Mesenchymal stem cell (in vitro differentiated cells and primary cell): ENCODE results near the gene RBPJL.

Source experiments
- DNase-seq: peaks from one replicate; pipeline ENCODE4 v3.0.0-alpha.2; 2013
- H2AFZ ChIP-seq: one replicate; pipeline ENCODE4 v1.6.1; 2013; ENCODE audit warnings: low read depth, mild to moderate bottlenecking, control low read depth, inconsistent platforms, low read length, moderate library complexity
- H2AK5ac ChIP-seq: 2 replicates; pipeline ENCODE4 v1.6.1; 2013; ENCODE audit warnings: low read length, moderate library complexity, mild to moderate bottlenecking, inconsistent platforms; ENCODE audit not compliant: severe bottlenecking
- H2BK120ac ChIP-seq: one replicate; pipeline ENCODE4 v1.6.1; 2013; ENCODE audit warnings: low read depth, mild to moderate bottlenecking, inconsistent platforms, low read length, moderate library complexity
- H2BK12ac ChIP-seq, 2 experiments: one replicate each; pipeline ENCODE4 v1.6.1; 2013; ENCODE audit warnings: inconsistent platforms in 2 of 2, low read length in 2 of 2, mild to moderate bottlenecking in 2 of 2, moderate library complexity in 2 of 2, control low read depth in 1 of 2
- H2BK15ac ChIP-seq: one replicate; pipeline ENCODE4 v1.6.1; 2013; ENCODE audit warnings: mild to moderate bottlenecking, low read depth, inconsistent platforms; ENCODE audit not compliant: poor library complexity, severe bottlenecking
- H2BK5ac ChIP-seq: 2 replicates; pipeline ENCODE4 v1.6.1; 2013; ENCODE audit warnings: low read depth, mild to moderate bottlenecking, low read length, control low read depth, inconsistent platforms; ENCODE audit not compliant: poor library complexity, severe bottlenecking
- H3K14ac ChIP-seq, 2 experiments: one replicate each; pipeline ENCODE4 v1.6.1; 2013; ENCODE audit warnings: inconsistent platforms in 2 of 2, low read length in 2 of 2, control low read depth in 1 of 2, mild to moderate bottlenecking in 1 of 2, moderate library complexity in 1 of 2
- H3K18ac ChIP-seq, 2 experiments: one replicate each; pipeline ENCODE4 v1.6.1; 2013; ENCODE audit warnings: inconsistent platforms in 2 of 2, low read length in 2 of 2, control low read depth in 1 of 2, low read depth in 1 of 2, mild to moderate bottlenecking in 1 of 2
- H3K23ac ChIP-seq, 2 experiments: one replicate each; pipeline ENCODE4 v1.6.1; 2013; ENCODE audit warnings: inconsistent platforms in 2 of 2, low read length in 2 of 2, mild to moderate bottlenecking in 2 of 2, moderate library complexity in 2 of 2, control low read depth in 1 of 2
- H3K27ac ChIP-seq: 2 replicates; pipeline ENCODE4 v1.5.1; 2013; ENCODE audit warnings: mild to moderate bottlenecking, moderate library complexity, low read length, control low read depth, inconsistent platforms; ENCODE audit not compliant: poor library complexity, severe bottlenecking
- H3K27me3 ChIP-seq, 2 experiments: 2 replicates each; pipeline versions ENCODE4 v1.6.1 to v1.7.0; 2013; ENCODE audit warnings: low read length in 2 of 2, mild to moderate bottlenecking in 2 of 2, moderate library complexity in 2 of 2, control low read depth in 1 of 2, inconsistent platforms in 1 of 2; ENCODE audit not compliant: control insufficient read depth in 1 of 2, insufficient read depth in 1 of 2
- H3K36me3 ChIP-seq, 2 experiments: 2 replicates each; pipeline versions ENCODE4 v1.6.1 to v1.7.0; 2013; ENCODE audit warnings: low read length in 2 of 2, control low read depth in 1 of 2, inconsistent platforms in 1 of 2, low read depth in 1 of 2, mild to moderate bottlenecking in 1 of 2; ENCODE audit not compliant: insufficient read depth in 2 of 2, control insufficient read depth in 1 of 2
- H3K4ac ChIP-seq, 2 experiments: one replicate each; pipeline ENCODE4 v1.6.1; 2013; ENCODE audit warnings: inconsistent platforms in 2 of 2, low read length in 2 of 2, mild to moderate bottlenecking in 2 of 2, moderate library complexity in 2 of 2, control low read depth in 1 of 2, low read depth in 1 of 2
- H3K4me1 ChIP-seq: 2 replicates; pipeline ENCODE4 v1.6.1; 2013; ENCODE audit warnings: low read depth, low read length, control low read depth; ENCODE audit not compliant: control insufficient read depth, insufficient read depth
- H3K4me2 ChIP-seq: 2 replicates; pipeline ENCODE4 v1.6.1; 2013; ENCODE audit warnings: low read length, mild to moderate bottlenecking, inconsistent platforms; ENCODE audit not compliant: poor library complexity, severe bottlenecking
- H3K4me3 ChIP-seq, 2 experiments: 2 replicates each; pipeline versions ENCODE4 v1.5.1 to v1.7.0; 2013; ENCODE audit warnings: low read length in 2 of 2, mild to moderate bottlenecking in 2 of 2, control low read depth in 1 of 2, low read depth in 1 of 2; ENCODE audit not compliant: insufficient read depth in 1 of 2
- H3K79me1 ChIP-seq: replicated peaks from 2 replicates; pipeline ENCODE4 v1.6.1; 2013; ENCODE audit warnings: mild to moderate bottlenecking, control low read depth, low read length, inconsistent platforms; ENCODE audit not compliant: poor library complexity, severe bottlenecking
- H3K9ac ChIP-seq: 2 replicates; pipeline ENCODE4 v1.7.0; 2013; ENCODE audit warnings: mild to moderate bottlenecking, low read length, moderate library complexity
- H3K9me3 ChIP-seq: 2 replicates; pipeline ENCODE4 v1.7.0; 2013; ENCODE audit warnings: mild to moderate bottlenecking, low read length; ENCODE audit not compliant: control insufficient read depth
- H4K8ac ChIP-seq: one replicate; pipeline ENCODE4 v1.6.1; 2013; ENCODE audit warnings: inconsistent platforms, mild to moderate bottlenecking, low read length, moderate library complexity
- H4K91ac ChIP-seq: one replicate; pipeline ENCODE4 v1.6.1; 2013; ENCODE audit warnings: mild to moderate bottlenecking, low read length, inconsistent platforms
- WGBS: methylation state at CpG from one replicate; pipeline ENCODE4 v1.1.7; 2013; ENCODE audit warnings: mixed read lengths; 5-methylcytosine and 5-hydroxymethylcytosine counted together

Gene RBPJL

GRCh38 chr20:45343532-45344167 lies 37.0 kb downstream of the RBPJL start:
- DNase-seq, result peak; percentile 52
- 21% methylated on average over 5 of the region's 6 CpGs for WGBS

GRCh38 chr20:45344168-45344860 lies 37.7 kb downstream of the RBPJL start:
- H3K4me2 ChIP-seq, result peak overlapping the region; percentile 56
- H2AFZ ChIP-seq, result no peak overlapping the region
- peak overlapping the region; percentile 11 to 92 for H2BK12ac ChIP-seq
- peak overlapping the region; percentile 79 for H2AK5ac ChIP-seq
- H4K8ac ChIP-seq, result peak overlapping the region; percentile 69
- H3K79me1 ChIP-seq, result no peaks in the 10 kb centered on the region
- H2BK5ac ChIP-seq, result peak overlapping the region; percentile 74
- H3K27ac ChIP-seq, result peak overlapping the region; percentile 92
- no peak overlapping the region for H3K14ac ChIP-seq
- DNase-seq, result peak; percentile 93
- peak overlapping the region; percentile 27 for H2BK120ac ChIP-seq
- peaks cover 17 to 18% of the 10 kb centered on the region in 2 experiments for H3K36me3 ChIP-seq
- H3K4ac ChIP-seq, result peak overlapping the region; percentile 56 to 82
- WGBS, result 10% methylated on average over 9 of the region's 9 CpGs
- peak overlapping the region in 1 of 2 experiments; percentile 47 for H3K23ac ChIP-seq
- H3K18ac ChIP-seq, result peak overlapping the region; percentile 77 to 86
- no peaks in the 10 kb centered on the region for H3K9me3 ChIP-seq
- H3K27me3 ChIP-seq, result no peaks in the 10 kb centered on the region
- peak overlapping the region; percentile 77 for H4K91ac ChIP-seq
- peak overlapping the region in 1 of 2 experiments; percentile 81 for H3K4me3 ChIP-seq
- peak overlapping the region; percentile 89 for H3K9ac ChIP-seq
- H3K4me1 ChIP-seq, result peaks cover 56% of the 10 kb centered on the region
- H2BK15ac ChIP-seq, result peak overlapping the region; percentile 37

More at GRCh38 chr20:45343532-45344167, 37.0 kb downstream of the RBPJL start:
- Histone ChIP-seq H3K27me3 (no peaks in the 10 kb centered on the region), H2BK5ac (peak overlapping the region; percentile 74), H3K4me1 (peaks cover 60% of the 10 kb centered on the region), H3K4me2 (peak overlapping the region; percentile 56), H2BK15ac (no peak overlapping the region), H3K18ac (peak overlapping the region; percentile 77 to 94), H3K4ac (peak overlapping the region; percentile 22 to 82), H3K4me3 (peak overlapping the region in 1 of 2 experiments; percentile 81), H3K23ac (peak overlapping the region; percentile 14 to 47), H3K9ac (peak overlapping the region; percentile 89), H3K9me3 (no peaks in the 10 kb centered on the region), H3K27ac (peak overlapping the region; percentile 92), H4K91ac (peak overlapping the region; percentile 77), H4K8ac (peak overlapping the region; percentile 48), H2AK5ac (peak overlapping the region; percentile 92), H3K79me1 (no peaks in the 10 kb centered on the region), H2BK12ac (peak overlapping the region; percentile 78 to 92), H2BK120ac (peak overlapping the region; percentile 27), H2AFZ (no peak overlapping the region), H3K14ac (peak overlapping the region in 1 of 2 experiments; percentile 2), H3K36me3 (peaks cover 22% of the 10 kb centered on the region in 2 experiments)

GRCh38 chr20:45345104-45345936 lies 38.7 kb downstream of the RBPJL start:
- no peak for DNase-seq
- H3K4me3 ChIP-seq, result peak overlapping the region in 1 of 2 experiments; percentile 81
- H2BK120ac ChIP-seq, result peak overlapping the region; percentile 50
- no peak overlapping the region for H3K4ac ChIP-seq
- H2BK15ac ChIP-seq, result peak overlapping the region; percentile 54
- no peaks in the 10 kb centered on the region for H3K9me3 ChIP-seq
- no peak overlapping the region for H4K8ac ChIP-seq
- WGBS, result 85% methylated on average over 6 of the region's 9 CpGs
- H3K27me3 ChIP-seq, result no peaks in the 10 kb centered on the region
- H2AFZ ChIP-seq, result no peak overlapping the region
- peak overlapping the region; percentile 0 to 7 for H3K18ac ChIP-seq
- H3K27ac ChIP-seq, result peak overlapping the region; percentile 14
- H3K23ac ChIP-seq, result no peak overlapping the region
- H2BK5ac ChIP-seq, result no peak overlapping the region
- H3K36me3 ChIP-seq, result peaks cover 9 to 11% of the 10 kb centered on the region in 2 experiments
- no peak overlapping the region for H4K91ac ChIP-seq
- H3K4me1 ChIP-seq, result peaks cover 54% of the 10 kb centered on the region
- H2BK12ac ChIP-seq, result peak overlapping the region in 1 of 2 experiments; percentile 27
- peak overlapping the region; percentile 64 for H3K4me2 ChIP-seq
- peak overlapping the region; percentile 89 for H3K9ac ChIP-seq
- H2AK5ac ChIP-seq, result peak overlapping the region; percentile 55
- no peak overlapping the region for H3K14ac ChIP-seq
- H3K79me1 ChIP-seq, result no peaks in the 10 kb centered on the region
